GM23338 (cell line): Measurements from ENCODE around the gene ZNF775. TPM values are rescaled to one million over a fixed set of nuclear protein-coding genes. Genes with fewer than 3 reads are reported as not detected.

Experiments
- ATAC-seq: fragments of 200-7000 bp; cut with Tn5 transposase; 3 replicates; pipeline ENCODE4 v1.9.1; 2020
- DNase-seq: peaks from one replicate; pipeline ENCODE4 v3.0.0-alpha.2; 2015; ENCODE audit warnings: low spot score
- H2AFZ ChIP-seq: fragments of 200-600 bp; sonication (generic); 2 replicates; pipeline ENCODE4 v1.8.0; 2016; ENCODE audit warnings: antibody characterized with exemption, mild to moderate bottlenecking, moderate library complexity
- H3F3A ChIP-seq: fragments of 200-600 bp; sonication (generic); replicated peaks from 2 replicates; pipeline ENCODE4 v1.8.0; 2017; ENCODE audit warnings: antibody characterized with exemption, mixed run types, low read depth
- H3K27ac ChIP-seq: fragments of 200-600 bp; sonication (generic); 2 replicates; pipeline ENCODE4 v1.6.1; 2016; ENCODE audit warnings: low read depth
- H3K27me3 ChIP-seq: fragments of 200-600 bp; sonication (generic); 2 replicates; pipeline ENCODE4 v1.8.0; 2016; ENCODE audit warnings: mild to moderate bottlenecking, mixed run types, moderate library complexity; ENCODE audit not compliant: insufficient read depth
- H3K36me3 ChIP-seq: fragments of 200-600 bp; sonication (generic); 2 replicates; pipeline ENCODE4 v1.8.0; 2016; ENCODE audit warnings: mild to moderate bottlenecking; ENCODE audit not compliant: insufficient read depth
- H3K4me1 ChIP-seq: fragments of 200-600 bp; sonication (generic); 2 replicates; pipeline ENCODE4 v1.8.0; 2016; ENCODE audit warnings: mild to moderate bottlenecking, moderate library complexity; ENCODE audit not compliant: insufficient read depth
- H3K4me2 ChIP-seq: fragments of 200-600 bp; sonication (generic); 2 replicates; pipeline ENCODE4 v1.7.1; 2017; ENCODE audit warnings: mixed run types
- H3K4me3 ChIP-seq: fragments of 200-600 bp; sonication (generic); 2 replicates; pipeline ENCODE4 v1.6.1; 2016; ENCODE audit warnings: mixed run types
- H3K79me2 ChIP-seq: fragments of 200-600 bp; sonication (generic); replicated peaks from 2 replicates; pipeline ENCODE4 v1.8.0; 2017; ENCODE audit warnings: mild to moderate bottlenecking; ENCODE audit not compliant: insufficient read depth
- H3K9me2 ChIP-seq: fragments of 200-600 bp; sonication (generic); 2 replicates; pipeline ENCODE4 v1.8.0; 2017; ENCODE audit not compliant: insufficient read depth
- H4K20me1 ChIP-seq: fragments of 200-600 bp; sonication (generic); replicated peaks from 2 replicates; pipeline ENCODE4 v1.8.0; 2017; ENCODE audit warnings: mild to moderate bottlenecking; ENCODE audit not compliant: insufficient read depth
- H3K27ac Mint-ChIP-seq: 2 replicates; pipeline ENCODE4 v1.8.0; 2020; ENCODE audit warnings: inconsistent platforms, mild to moderate bottlenecking, moderate library complexity, mixed read lengths
- H3K27me3 Mint-ChIP-seq: 3 replicates; pipeline ENCODE4 v1.8.0; 2022; ENCODE audit warnings: low read depth, mild to moderate bottlenecking, moderate library complexity, mixed read lengths, inconsistent platforms; ENCODE audit not compliant: insufficient read depth, poor library complexity
- H3K36me3 Mint-ChIP-seq: 3 replicates; pipeline ENCODE4 v1.8.0; 2021; ENCODE audit warnings: low read depth, mild to moderate bottlenecking, inconsistent platforms, moderate library complexity, mixed read lengths
- H3K4me1 Mint-ChIP-seq: 3 replicates; pipeline ENCODE4 v1.8.0; 2020; ENCODE audit warnings: mild to moderate bottlenecking, inconsistent platforms, mixed read lengths
- H3K4me3 Mint-ChIP-seq: 3 replicates; pipeline ENCODE4 v1.8.0; 2021; ENCODE audit warnings: moderate library complexity, mild to moderate bottlenecking, inconsistent platforms, mixed read lengths
- H3K9me3 Mint-ChIP-seq: 3 replicates; pipeline ENCODE4 v1.8.0; 2020; ENCODE audit warnings: moderate library complexity, mild to moderate bottlenecking, inconsistent platforms, mixed read lengths
- CREB1 ChIP-seq: fragments of 250-450 bp; sonication (Bioruptor Pico); IDR thresholded peaks from 2 replicates; pipeline ENCODE4 v1.5.0; 2020; ENCODE audit warnings: low read depth, mild to moderate bottlenecking, moderate library complexity
- CTCF ChIP-seq, 2 experiments: fragments of 200-600 bp in 1 of 2; sonication (generic) in 1 of 2; conservative IDR thresholded peaks; 2 replicates each; pipeline versions ENCODE4 v1.5.1 to v1.6.1; 2016 to 2017; ENCODE audit warnings: antibody characterized with exemption in 2 of 2, low read depth in 2 of 2, mild to moderate bottlenecking in 2 of 2, moderate library complexity in 1 of 2
- EZH2 ChIP-seq: fragments of 200-600 bp; sonication (generic); IDR thresholded peaks from one replicate; pipeline ENCODE4 v1.8.0; 2017; ENCODE audit warnings: antibody characterized with exemption, mild to moderate bottlenecking, low read depth; ENCODE audit not compliant: unreplicated experiment
- EZH2phosphoT487 ChIP-seq: fragments of 200-600 bp; sonication (generic); IDR thresholded peaks from one replicate; pipeline ENCODE4 v1.8.1; 2018; ENCODE audit warnings: antibody characterized with exemption; ENCODE audit not compliant: unreplicated experiment
- JUNB ChIP-seq: IDR thresholded peaks from one replicate; pipeline ENCODE4 v1.6.1; 2016; ENCODE audit warnings: antibody characterized with exemption; ENCODE audit not compliant: unreplicated experiment
- NANOG ChIP-seq: IDR thresholded peaks from 2 replicates; pipeline ENCODE4 v1.6.1; 2016; ENCODE audit warnings: antibody characterized with exemption, borderline replicate concordance
- POLR2AphosphoS5 ChIP-seq: IDR thresholded peaks from 2 replicates; pipeline ENCODE4 v1.6.1; 2016; ENCODE audit warnings: antibody characterized with exemption, low read depth
- REST ChIP-seq: IDR thresholded peaks from one replicate; pipeline ENCODE4 v1.6.1; 2018; ENCODE audit warnings: antibody characterized with exemption; ENCODE audit not compliant: unreplicated experiment
- STAT1 ChIP-seq: IDR thresholded peaks from one replicate; pipeline ENCODE4 v1.6.1; 2016; ENCODE audit warnings: antibody characterized with exemption; ENCODE audit not compliant: unreplicated experiment
- ZNF114 ChIP-seq: fragments of 250-450 bp; sonication (Bioruptor Pico); IDR thresholded peaks from 2 replicates; pipeline ENCODE4 v1.5.0; 2020; ENCODE audit warnings: mild to moderate bottlenecking, moderate library complexity
- ZNF331 ChIP-seq: fragments of 250-450 bp; sonication (Bioruptor Pico); IDR thresholded peaks from 2 replicates; pipeline ENCODE4 v1.5.0; 2020; ENCODE audit warnings: low read depth, mild to moderate bottlenecking, moderate library complexity
- polyA plus RNA-seq: library from polyadenylated mRNA; unstranded; fragments of >200 nt; fragmentation: Nextera tagmentation; extraction: Ambion mirVana; gene quantifications from 2 replicates; pipeline ENCODE4 v1.2.1, GENCODE V29; 2016
- total RNA-seq: library from RNA; depleted of rRNA; stranded (reverse); fragments of >200 nt; shearing (Covaris generic); gene quantifications from 2 replicates; pipeline ENCODE4 v1.2.3, GENCODE V29; 2014
- TF ChIP-seq, protein P1 (sequence below): IDR thresholded peaks from 2 replicates; pipeline ENCODE4 v1.6.1; 2016; ENCODE audit warnings: antibody characterized with exemption
- TF ChIP-seq, protein P2 (sequence below): fragments of 250-450 bp; sonication (Bioruptor Pico); IDR thresholded peaks from 2 replicates; pipeline ENCODE4 v1.5.0; 2020; ENCODE audit warnings: mild to moderate bottlenecking, moderate library complexity

The ZNF775 gene
- total and polyA plus RNA-seq, 2 experiments from 2014 or later = 4.5 to 38.2 TPM

DNA sequence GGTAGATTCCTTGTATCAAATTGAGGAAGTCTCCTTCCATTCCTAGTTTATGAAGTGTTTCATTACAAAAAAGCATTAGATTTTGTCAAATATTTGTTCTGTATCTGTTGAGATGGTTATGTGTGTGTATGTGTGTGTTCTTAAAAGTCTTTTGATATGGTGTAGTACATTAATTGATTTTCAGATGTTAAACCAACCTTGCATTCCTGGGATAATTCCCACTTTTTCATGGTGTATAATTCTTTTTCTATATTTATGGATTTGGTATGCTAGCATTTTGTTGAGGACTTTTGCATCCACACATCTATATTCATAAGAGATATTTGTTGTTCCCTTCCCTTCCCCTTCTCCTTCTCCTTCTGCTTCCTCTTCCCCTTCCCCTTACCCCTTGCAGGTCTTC is 62.4 kb downstream of the ZNF775 start:
- H3K4me2 ChIP-seq = no peak overlapping the region
- no peak overlapping the region for H3K4me3 Mint-ChIP-seq
- peaks cover 10% of the 10 kb centered on the region for H3K27me3 Mint-ChIP-seq
- TF ChIP-seq, protein P1, sequence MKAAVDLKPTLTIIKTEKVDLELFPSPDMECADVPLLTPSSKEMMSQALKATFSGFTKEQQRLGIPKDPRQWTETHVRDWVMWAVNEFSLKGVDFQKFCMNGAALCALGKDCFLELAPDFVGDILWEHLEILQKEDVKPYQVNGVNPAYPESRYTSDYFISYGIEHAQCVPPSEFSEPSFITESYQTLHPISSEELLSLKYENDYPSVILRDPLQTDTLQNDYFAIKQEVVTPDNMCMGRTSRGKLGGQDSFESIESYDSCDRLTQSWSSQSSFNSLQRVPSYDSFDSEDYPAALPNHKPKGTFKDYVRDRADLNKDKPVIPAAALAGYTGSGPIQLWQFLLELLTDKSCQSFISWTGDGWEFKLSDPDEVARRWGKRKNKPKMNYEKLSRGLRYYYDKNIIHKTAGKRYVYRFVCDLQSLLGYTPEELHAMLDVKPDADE = no peak
- no peak for TF ChIP-seq ZNF114 (CRISPR knock-in tag)
- no peak for TF ChIP-seq ZNF331 (CRISPR knock-in tag)
- TF ChIP-seq REST = no peak
- TF ChIP-seq CREB1 = no peak
- no peak for TF ChIP-seq NANOG
- TF ChIP-seq, protein P2, sequence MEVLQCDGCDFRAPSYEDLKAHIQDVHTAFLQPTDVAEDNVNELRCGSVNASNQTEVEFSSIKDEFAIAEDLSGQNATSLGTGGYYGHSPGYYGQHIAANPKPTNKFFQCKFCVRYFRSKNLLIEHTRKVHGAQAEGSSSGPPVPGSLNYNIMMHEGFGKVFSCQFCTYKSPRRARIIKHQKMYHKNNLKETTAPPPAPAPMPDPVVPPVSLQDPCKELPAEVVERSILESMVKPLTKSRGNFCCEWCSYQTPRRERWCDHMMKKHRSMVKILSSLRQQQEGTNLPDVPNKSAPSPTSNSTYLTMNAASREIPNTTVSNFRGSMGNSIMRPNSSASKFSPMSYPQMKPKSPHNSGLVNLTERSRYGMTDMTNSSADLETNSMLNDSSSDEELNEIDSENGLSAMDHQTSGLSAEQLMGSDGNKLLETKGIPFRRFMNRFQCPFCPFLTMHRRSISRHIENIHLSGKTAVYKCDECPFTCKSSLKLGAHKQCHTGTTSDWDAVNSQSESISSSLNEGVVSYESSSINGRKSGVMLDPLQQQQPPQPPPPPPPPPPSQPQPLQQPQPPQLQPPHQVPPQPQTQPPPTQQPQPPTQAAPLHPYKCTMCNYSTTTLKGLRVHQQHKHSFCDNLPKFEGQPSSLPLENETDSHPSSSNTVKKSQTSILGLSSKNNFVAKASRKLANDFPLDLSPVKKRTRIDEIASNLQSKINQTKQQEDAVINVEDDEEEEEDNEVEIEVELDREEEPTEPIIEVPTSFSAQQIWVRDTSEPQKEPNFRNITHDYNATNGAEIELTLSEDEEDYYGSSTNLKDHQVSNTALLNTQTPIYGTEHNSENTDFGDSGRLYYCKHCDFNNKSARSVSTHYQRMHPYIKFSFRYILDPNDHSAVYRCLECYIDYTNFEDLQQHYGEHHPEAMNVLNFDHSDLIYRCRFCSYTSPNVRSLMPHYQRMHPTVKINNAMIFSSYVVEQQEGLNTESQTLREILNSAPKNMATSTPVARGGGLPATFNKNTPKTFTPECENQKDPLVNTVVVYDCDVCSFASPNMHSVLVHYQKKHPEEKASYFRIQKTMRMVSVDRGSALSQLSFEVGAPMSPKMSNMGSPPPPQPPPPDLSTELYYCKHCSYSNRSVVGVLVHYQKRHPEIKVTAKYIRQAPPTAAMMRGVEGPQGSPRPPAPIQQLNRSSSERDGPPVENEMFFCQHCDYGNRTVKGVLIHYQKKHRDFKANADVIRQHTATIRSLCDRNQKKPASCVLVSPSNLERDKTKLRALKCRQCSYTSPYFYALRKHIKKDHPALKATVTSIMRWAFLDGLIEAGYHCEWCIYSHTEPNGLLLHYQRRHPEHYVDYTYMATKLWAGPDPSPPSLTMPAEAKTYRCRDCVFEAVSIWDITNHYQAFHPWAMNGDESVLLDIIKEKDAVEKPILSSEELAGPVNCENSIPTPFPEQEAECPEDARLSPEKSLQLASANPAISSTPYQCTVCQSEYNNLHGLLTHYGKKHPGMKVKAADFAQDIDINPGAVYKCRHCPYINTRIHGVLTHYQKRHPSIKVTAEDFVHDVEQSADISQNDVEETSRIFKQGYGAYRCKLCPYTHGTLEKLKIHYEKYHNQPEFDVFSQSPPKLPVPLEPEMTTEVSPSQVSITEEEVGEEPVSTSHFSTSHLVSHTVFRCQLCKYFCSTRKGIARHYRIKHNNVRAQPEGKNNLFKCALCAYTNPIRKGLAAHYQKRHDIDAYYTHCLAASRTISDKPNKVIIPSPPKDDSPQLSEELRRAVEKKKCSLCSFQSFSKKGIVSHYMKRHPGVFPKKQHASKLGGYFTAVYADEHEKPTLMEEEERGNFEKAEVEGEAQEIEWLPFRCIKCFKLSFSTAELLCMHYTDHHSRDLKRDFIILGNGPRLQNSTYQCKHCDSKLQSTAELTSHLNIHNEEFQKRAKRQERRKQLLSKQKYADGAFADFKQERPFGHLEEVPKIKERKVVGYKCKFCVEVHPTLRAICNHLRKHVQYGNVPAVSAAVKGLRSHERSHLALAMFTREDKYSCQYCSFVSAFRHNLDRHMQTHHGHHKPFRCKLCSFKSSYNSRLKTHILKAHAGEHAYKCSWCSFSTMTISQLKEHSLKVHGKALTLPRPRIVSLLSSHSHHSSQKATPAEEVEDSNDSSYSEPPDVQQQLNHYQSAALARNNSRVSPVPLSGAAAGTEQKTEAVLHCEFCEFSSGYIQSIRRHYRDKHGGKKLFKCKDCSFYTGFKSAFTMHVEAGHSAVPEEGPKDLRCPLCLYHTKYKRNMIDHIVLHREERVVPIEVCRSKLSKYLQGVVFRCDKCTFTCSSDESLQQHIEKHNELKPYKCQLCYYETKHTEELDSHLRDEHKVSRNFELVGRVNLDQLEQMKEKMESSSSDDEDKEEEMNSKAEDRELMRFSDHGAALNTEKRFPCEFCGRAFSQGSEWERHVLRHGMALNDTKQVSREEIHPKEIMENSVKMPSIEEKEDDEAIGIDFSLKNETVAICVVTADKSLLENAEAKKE (CRISPR knock-in tag) = no peak
- TF ChIP-seq EZH2 = no peak
- no peak for TF ChIP-seq EZH2phosphoT487
- TF ChIP-seq JUNB = no peak
- TF ChIP-seq CTCF (conservative IDR thresholded peaks at IDR 0.05; ENCODE audit: low read depth in 2 of 2) = no peak
- no peak for TF ChIP-seq POLR2AphosphoS5
- TF ChIP-seq STAT1 = no peak
- no peak overlapping the region for H2AFZ ChIP-seq
- no peaks in the 10 kb centered on the region for H3F3A ChIP-seq
- peaks cover 12% of the 10 kb centered on the region; the same call in 2 of the 3 replicates for H3K9me3 Mint-ChIP-seq
- H3K36me3 Mint-ChIP-seq = peaks cover 3% of the 10 kb centered on the region; the same call in 1 of the 3 replicates
- no peak for DNase-seq
- no peak overlapping the region for H3K27ac ChIP-seq
- H3K36me3 ChIP-seq = no peaks in the 10 kb centered on the region
- H4K20me1 ChIP-seq = no peaks in the 10 kb centered on the region
- no peaks in the 10 kb centered on the region for H3K79me2 ChIP-seq
- no peaks in the 10 kb centered on the region; the same call in 2 of the 3 replicates for H3K4me1 Mint-ChIP-seq
- no peak overlapping the region for H3K27ac Mint-ChIP-seq
- no peak overlapping the region for H3K4me3 ChIP-seq
- no peaks in the 10 kb centered on the region for H3K27me3 ChIP-seq
- no peaks in the 10 kb centered on the region for H3K9me2 ChIP-seq
- no peaks in the 10 kb centered on the region for H3K4me1 ChIP-seq
- no peak for ATAC-seq
